ENCODE data around the gene THOC5.
"Not testable (repeated sequence)": the region's sequence is repeated elsewhere in the genome, so short reads cannot be mapped to it uniquely, and the experiment has no call there.

Gene THOC5

DNA sequence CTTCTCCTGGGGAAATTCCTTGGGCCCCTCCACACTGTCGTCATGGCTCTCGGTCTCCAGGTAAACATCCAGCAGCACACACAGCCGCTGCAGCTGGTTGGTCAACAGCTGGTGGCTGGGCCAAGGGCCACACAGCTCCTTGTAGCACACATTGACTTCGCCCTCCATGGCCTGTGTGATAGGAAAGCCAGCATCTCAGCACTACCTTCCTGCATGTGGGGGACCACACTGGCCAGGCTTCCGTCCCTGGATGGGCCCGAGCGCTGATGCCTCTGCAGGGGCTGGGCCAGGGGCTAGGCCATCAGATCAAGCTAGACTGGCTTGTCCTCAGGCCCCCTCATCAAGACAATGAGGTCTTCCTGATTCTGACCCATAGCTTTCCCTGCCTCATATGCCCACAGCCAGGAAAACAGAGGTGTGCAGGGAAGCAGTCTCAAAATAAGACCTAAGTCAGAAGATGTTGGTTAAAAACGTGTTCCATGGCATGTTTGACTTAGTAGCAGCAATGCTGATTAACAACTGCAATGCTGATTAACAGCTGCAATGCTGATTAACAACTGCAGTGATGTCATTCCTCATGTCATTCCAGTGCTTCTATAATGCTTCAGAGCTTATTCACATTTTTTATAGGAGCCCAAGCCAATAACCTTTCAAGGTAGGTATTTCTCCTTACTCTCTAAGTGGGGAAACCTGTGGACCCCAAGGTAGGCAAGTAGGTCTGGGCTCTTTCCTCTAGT, 42.3 kb downstream of the THOC5 start:
- no peak for DNase-seq (ENCODE audit: low read depth in 2 of 2)

DNA sequence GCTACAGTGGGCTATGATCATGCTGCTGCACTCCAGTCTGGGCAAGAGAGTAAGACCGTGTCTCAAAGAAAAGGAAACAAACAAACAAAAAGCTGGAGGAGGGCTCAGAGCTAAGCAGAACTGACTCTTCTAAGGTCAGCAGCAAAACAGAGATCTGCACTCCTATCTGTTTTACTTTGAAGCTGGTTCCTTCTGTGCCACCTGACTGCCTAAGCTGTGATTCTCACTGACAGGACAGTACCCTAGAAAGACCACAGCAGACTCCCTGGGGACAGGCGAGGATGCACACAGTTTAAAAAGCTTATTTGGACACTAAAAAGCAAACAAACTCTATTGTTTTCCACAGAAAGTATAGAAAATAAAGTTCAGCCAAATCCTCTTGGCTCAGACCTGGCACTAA, 43.0 kb downstream of the THOC5 start:
- DNase-seq (ENCODE audit: low read depth in 2 of 2): no peak

DNA sequence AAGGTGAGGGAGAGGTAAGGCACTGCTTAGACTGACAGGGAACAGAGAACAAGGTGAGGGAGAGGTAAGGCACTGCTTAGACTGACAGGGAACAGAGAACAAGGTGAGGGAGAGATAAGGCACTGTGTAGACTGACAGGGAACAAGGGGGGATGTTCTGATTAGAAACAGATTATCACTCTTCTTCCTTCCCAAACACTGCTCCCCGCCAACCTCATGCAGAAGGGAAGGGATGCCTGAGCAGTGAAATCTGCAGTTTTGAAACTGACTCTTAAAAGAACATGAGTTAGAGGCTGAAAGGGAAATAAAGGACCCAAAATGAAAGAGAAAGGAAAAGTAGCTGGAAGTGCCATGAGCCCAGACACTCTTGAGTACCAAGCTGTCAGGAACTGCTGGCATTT, 43.7 kb downstream of the THOC5 start:
- no peak for DNase-seq (ENCODE audit: low read depth in 2 of 2)

DNA sequence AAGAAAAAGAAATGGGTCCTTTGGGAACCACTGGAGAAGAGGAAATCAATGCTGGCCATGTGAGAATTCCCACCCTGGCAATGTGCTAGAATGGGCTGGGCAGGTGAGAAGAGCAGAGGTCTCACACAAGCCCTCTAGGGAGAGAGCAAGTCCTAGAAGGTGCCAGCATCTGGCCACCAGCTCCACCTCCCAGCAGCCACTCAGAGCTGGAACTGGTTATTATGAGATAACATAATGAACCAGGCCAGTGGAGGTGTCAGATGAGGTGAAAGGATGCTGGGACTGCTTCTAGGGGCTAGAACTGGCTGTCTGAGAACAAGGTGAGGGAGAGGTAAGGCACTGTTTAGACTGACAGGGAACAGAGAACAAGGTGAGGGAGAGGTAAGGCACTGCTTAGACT, 44.3 kb downstream of the THOC5 start:
- DNase-seq (ENCODE audit: low read depth in 2 of 2): no peak

DNA sequence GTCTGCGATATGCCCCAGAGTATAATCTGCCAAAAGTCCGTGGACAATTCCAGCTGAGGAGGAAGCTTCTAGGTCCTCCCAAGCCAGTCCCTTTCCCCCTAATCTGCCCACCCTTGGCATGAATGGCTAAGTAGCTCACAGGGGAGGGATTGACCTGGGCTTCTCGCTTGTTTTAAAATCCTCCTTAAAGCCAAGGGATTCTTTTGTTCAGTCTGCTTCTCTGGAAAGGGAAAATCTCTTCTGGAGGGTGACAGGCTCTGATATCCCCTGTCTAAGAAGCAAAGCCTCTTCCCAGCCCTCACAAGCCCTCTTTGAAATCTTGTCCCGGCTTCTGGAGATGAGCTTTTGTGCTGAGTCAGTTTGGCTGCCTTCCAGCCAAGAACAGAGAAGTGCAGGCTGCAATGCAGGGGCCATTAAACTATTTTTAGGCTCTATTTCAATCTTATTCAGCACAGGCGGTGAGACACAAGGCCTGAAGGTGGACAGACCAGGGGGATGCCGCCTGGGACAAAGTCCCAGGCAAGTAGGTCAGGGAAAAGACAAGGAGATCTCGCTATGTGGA, 49.7 kb downstream of the THOC5 start:
- no peak for DNase-seq (ENCODE audit: low read depth in 2 of 2)

DNA sequence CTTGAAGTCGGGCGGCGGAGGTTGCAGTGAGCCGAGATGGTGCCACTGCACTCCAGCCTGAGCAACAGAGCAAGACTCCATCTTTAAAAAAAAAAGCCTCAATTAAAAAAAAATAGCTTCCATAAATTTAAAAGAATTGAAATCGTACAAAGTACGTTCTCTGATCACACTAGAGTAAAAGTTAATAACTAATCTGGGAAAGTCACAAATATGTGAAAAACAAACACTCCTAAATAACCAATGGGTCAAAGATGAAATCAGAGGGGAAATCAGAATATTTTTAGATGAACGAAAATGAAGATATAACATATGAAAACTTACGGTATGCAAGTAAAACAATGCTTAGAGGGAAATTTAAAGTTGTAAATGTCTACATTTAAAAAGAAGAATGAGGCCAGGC, 53.7 kb downstream of the THOC5 start:
- DNase-seq (ENCODE audit: low read depth in 2 of 2): no peak

DNA sequence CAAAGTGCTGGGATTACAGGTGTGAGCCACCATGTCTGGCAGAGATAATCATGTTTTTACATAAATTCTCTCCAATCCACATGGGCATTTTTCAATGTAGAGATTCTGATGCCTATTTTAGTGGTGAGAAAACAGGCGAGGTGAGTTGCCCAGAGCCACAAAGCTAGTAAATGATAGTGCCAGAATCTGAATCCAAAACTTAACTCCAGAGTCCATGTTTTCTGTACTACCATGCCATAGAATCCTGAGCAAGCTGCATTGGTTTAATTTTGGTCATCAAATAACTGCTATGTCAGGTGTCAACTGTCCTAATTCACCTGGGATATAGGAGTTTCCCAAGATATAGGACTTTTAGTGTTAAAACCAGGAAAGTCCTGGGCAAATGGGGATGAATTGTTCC, 59.9 kb downstream of the THOC5 start:
- DNase-seq (ENCODE audit: low read depth in 2 of 2): no peak

DNA sequence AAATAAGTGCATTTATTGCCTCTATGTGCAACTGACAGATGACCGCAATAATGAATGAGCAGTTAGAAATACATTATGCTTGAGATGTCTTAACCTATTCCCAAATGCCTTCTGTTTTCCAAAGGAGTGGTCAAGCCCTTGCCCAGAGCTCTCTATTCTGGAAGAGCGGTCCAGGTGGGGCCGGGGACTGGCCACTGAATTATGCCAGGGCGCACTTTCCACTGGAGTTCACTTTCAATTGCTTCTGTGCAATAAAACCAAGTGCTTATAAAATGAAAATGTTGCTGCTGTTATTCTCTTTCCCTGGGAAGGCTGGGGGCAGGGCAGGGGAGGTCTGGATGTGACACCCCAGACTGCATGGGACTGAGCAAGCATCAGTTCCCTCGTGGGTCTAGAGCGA, 62.5 kb downstream of the THOC5 start:
- DNase-seq (ENCODE audit: low read depth in 2 of 2): no peak

DNA sequence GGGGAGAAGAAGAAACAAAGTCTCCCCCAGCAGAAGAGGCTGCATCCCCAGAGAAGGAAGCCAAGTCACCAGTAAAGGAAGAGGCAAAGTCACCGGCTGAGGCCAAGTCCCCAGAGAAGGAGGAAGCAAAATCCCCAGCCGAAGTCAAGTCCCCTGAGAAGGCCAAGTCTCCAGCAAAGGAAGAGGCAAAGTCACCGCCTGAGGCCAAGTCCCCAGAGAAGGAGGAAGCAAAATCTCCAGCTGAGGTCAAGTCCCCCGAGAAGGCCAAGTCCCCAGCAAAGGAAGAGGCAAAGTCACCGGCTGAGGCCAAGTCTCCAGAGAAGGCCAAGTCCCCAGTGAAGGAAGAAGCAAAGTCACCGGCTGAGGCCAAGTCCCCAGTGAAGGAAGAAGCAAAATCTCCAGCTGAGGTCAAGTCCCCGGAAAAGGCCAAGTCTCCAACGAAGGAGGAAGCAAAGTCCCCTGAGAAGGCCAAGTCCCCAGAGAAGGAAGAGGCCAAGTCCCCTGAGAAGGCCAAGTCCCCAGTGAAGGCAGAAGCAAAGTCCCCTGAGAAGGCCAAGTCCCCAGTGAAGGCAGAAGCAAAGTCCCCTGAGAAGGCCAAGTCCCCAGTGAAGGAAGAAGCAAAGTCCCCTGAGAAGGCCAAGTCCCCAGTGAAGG, 64.3 kb downstream of the THOC5 start:
- DNase-seq (ENCODE audit: low read depth in 2 of 2): not testable (repeated sequence)

DNA sequence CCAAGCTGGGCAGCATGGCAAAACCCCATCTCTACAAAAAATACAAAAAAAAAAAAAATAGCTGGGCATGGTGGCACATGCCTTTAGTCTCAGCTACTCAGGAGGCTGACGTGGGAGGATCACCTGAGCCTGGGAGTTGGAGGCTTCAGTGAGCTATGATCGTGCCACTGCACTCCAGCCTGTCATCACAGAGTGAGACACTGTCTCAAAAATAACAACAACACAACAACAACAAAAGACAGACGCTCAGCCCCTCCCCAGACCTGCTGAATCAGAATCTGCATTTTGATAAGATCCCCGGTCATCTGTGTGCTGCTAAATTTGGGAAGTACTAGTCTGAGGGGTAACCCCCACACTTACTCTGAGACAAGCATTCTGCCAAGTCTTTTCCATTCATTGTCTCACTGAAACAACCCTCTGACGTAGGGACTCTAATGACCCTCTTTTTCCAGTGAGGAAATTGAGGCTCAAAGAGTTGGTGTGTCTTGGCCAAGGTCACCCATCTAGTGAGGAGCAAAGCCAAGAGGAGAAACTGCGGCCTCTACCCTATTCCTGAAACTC, 66.1 kb downstream of the THOC5 start:
- DNase-seq (ENCODE audit: low read depth in 2 of 2): no peak

DNA sequence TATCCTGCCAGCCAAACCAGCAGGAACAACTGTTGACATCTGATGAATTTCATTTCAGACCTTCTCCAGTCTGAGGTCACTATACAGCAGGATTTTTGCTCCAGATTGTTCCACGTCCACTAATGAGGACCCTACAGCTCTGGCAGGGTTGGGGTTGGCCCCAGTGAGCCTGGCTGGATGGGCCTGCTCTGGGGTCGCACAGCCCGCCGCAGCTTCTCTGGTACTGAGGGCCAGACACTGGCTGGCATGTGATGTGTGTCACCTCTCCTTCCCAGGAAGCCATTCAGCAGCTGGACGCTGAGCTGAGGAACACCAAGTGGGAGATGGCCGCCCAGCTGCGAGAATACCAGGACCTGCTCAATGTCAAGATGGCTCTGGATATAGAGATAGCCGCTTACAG, 68.1 kb downstream of the THOC5 start:
- no peak for DNase-seq (ENCODE audit: low read depth in 2 of 2)

DNA sequence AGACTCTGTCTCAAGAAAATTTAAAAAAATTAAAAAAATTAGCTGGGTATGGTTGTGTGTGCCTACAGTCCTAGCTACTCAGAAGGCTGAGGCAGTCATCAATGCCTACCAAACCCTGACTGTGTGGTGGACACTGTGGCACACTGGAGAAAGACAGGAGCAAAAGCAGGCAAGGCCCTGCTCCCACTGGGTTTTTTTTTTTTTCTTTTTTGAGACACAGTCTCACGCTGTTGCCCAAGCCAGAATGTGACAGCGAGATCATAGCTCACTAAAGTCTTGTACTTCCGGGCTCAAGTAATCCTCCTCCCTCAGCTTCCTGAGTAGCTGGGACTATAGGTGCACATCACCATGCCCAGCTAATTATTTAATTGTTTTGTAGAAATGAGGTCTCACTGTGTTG, 68.9 kb downstream of the THOC5 start:
- no peak for DNase-seq (ENCODE audit: low read depth in 2 of 2)

DNA sequence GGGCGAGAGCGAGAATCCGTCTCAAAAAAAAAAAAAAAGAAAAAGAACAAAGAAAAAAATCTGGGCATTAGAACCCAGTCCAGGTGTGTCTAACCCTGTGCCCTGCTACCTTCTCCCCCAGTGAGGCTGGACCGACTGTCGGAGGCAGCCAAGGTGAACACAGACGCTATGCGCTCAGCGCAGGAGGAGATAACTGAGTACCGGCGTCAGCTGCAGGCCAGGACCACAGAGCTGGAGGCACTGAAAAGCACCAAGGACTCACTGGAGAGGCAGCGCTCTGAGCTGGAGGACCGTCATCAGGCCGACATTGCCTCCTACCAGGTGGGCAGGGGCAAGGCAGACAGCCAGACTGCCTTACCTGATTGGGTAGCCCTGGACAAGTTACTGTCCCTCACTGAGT, 70.3 kb downstream of the THOC5 start:
- DNase-seq (ENCODE audit: low read depth in 2 of 2): no peak

DNA sequence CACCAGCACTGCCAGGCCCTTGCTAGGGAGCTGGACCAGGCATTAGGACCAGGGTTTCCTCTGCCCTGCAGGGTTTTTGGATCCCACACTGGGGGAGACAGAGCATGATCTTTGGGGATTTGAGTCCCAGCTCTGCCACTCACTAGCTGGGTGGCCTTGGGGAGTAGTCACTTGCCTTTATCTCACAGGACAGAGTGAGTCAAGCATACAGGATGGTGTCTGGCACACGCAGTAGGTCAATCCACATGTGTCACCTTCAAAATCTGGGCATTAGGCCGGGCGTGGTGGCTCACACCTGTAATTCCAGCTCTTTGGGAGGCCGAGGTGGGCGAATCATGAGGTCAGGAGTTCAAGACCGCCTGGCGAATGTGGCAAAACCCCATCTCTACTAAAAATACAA, 70.8 kb downstream of the THOC5 start:
- DNase-seq (ENCODE audit: low read depth in 2 of 2): no peak

DNA sequence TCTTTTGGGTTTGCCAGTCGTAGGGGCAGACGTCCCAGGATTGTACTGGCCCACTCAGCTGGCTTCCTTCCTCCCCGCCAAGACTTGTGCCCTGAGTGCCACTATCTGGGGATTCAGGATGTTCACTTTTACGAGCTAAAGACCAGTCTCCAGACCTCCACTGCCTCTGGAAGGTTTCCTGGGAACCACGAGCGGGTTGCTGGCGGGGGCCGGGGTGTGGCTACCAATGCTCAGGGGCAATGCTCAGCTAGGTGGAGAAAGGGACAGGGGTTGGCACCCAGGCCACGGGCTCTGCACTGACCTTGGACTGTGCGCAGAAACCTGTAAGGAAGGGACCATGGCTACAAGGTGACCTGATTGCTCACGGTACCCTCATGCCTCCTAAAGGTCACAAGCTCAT, 71.3 kb downstream of the THOC5 start:
- DNase-seq (ENCODE audit: low read depth in 2 of 2): no peak

DNA sequence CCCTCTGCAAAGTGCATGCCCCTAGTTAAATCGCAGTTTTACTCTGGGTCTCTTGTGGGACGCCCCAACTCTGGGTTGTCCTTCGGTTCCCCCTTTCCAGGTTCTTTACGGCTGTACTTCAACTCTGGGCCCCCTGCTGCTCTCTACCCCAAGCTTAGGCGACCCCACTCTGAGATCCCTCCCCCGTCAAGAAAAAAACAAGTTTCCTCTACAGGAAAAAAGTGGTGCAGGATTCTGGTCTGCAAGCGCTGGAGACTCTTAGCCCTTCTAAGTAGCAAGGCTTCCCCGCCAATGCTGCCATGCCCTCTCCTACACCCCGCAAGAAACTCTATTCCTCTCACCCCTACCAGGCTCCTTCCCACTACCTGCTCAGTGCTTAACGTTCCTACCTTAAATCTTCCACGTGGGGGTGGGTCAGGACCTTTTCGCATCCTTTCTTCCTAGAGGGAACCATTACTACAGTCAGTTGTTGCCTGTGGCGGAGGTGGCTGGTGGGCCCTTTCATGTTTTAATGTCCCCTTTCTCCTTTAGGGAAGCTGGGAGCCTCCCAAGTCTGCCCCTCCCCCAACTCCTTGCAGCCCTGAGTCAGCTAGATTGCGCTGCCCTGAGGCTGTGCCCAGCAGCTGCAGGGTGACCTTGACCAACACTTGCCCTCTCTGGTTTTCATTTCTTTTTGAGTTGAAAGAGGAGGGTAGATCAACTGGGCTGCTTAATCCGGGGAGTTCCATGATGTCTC, 72.1 kb downstream of the THOC5 start:
- no peak for DNase-seq (ENCODE audit: low read depth in 2 of 2)

DNA sequence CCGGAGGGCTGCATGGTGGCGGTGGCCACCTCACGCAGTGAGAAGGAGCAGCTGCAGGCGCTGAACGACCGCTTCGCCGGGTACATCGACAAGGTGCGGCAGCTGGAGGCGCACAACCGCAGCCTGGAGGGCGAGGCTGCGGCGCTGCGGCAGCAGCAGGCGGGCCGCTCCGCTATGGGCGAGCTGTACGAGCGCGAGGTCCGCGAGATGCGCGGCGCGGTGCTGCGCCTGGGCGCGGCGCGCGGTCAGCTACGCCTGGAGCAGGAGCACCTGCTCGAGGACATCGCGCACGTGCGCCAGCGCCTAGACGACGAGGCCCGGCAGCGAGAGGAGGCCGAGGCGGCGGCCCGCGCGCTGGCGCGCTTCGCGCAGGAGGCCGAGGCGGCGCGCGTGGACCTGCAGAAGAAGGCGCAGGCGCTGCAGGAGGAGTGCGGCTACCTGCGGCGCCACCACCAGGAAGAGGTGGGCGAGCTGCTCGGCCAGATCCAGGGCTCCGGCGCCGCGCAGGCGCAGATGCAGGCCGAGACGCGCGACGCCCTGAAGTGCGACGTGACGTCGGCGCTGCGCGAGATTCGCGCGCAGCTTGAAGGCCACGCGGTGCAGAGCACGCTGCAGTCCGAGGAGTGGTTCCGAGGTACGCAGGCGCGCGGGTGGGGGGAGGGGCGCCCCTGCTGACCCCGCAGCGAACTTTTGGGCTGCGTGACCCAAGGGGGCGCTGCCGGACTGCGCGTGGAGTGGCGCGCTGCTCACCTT, 72.9 kb downstream of the THOC5 start:
- peak; percentile 37 to 53 for DNase-seq (ENCODE audit: low read depth in 2 of 2)

DNA sequence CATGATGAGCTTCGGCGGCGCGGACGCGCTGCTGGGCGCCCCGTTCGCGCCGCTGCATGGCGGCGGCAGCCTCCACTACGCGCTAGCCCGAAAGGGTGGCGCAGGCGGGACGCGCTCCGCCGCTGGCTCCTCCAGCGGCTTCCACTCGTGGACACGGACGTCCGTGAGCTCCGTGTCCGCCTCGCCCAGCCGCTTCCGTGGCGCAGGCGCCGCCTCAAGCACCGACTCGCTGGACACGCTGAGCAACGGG, 73.4 kb downstream of the THOC5 start:
- no peak for DNase-seq (ENCODE audit: low read depth in 2 of 2)

DNA sequence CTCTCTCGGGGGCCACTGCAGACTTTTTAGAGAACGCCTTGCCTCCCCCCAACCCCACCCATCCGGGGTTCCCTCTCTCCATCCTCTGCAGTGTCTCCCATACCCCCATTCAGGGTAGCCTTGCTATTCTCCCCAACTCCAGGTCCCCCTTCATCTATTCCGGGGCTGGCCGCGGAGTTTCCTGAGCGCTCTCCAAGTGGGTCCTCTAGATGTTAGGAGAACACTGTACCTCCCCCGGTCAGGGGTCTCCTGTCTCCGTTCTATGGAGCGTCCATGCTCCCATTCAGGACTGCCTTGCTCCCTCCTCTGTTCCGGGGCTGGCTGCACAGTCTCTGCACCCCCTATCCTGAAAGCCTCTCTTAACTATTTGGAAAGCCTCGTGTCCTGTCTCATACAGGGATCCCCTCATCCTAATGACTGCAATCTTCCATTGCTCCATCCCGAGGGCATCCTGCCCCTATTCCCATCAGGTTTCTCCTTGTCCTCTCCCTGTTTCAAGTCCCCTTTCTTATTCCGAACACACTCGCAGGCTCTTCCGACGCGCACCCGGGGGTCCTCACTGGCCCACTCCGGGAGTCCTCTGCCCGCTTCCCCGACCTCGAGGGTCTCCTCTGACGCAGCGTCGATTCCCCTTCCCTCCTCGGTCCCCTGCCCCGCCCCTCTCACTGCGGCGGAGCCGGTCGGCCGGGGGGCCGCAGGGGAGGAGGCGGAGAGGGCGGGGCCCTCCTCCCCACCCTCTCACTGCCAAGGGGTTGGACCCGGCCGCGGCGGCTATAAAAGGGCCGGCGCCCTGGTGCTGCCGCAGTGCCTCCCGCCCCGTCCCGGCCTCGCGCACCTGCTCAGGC, 73.9 kb downstream of the THOC5 start, which contains the start of gene NEFH:
TSS of gene NEFH (plus strand) at position 802 of the 845 bp plus-strand sequence. CDS start 45 bp downstream, outside the sequence.
- DNase-seq (ENCODE audit: low read depth in 2 of 2): no peak

DNA sequence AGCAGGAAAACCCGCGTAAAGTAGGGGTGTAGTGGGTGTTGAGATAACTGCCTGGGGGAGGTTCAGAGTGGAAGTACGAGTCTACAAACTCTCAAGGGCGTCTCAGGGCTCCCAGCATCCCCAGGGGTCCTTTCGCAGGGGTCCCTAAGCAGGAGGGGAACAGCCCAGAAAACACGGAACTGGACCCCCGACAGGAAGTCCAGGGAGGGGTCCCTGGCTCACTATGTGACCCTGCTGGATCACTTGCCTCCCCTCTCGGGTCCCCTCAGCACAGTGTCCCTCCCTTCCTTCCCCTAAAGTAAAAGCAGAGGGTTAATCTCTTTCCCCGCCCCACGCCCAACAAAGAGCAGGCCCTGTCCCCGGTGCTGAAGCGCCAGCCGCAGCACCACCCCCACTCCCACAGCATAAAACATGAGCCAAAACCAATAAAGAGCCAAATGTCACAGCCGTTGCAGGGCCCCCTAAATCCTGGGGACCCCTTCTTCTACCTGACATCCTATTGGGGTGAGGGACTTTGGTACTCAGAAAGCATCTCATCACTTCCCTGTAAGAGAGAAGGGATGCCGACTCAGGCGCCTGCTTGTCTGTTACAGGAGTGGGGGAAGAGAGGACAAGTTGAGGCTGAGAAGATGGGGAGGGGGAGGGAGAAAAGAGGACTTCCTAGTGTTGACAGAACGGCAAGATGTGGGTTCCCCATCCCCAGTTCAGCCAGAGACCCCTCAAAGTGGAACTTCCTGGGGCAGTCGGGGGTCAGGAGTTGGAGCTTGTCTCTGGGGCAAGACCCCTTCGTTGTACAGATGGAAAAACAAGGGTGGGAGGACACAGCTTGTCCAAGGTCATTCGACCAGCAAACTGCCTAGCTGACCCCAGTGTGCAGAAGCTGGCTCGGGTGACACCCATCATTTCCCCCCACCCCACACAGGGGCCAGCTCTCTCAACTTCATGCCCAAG, 75.0 kb downstream of the THOC5 start:
- no peak for DNase-seq (ENCODE audit: low read depth in 2 of 2)

Data from stimulated activated CD8-positive, alpha-beta memory T cell treated with anti-CD3 and anti-CD28 coated beads, Interleukin-15, amount 100 ng/mL, for 48 hours (primary cell).